KMS-11 (cell line): ENCODE data around the gene IL17C.

Source experiments
- H2AFZ ChIP-seq: fragments of 200-600 bp; sonication (generic); 2 replicates; pipeline ENCODE4 v1.6.1; 2016; ENCODE audit warnings: antibody characterized with exemption, mixed run types, low read depth
- H3K27ac ChIP-seq: fragments of 200-600 bp; sonication (generic); 2 replicates; pipeline ENCODE4 v1.6.1; 2016; ENCODE audit warnings: mild to moderate bottlenecking, mixed run types
- H3K27me3 ChIP-seq: fragments of 200-600 bp; sonication (generic); 2 replicates; pipeline ENCODE4 v1.6.1; 2017; ENCODE audit warnings: mild to moderate bottlenecking, low read depth, mixed run types, moderate library complexity; ENCODE audit not compliant: insufficient read depth
- H3K36me3 ChIP-seq: fragments of 200-600 bp; sonication (generic); 2 replicates; pipeline ENCODE4 v1.6.1; 2017; ENCODE audit warnings: mild to moderate bottlenecking, mixed run types; ENCODE audit not compliant: insufficient read depth
- H3K4me1 ChIP-seq: fragments of 200-600 bp; sonication (generic); 2 replicates; pipeline ENCODE4 v1.6.1; 2016; ENCODE audit warnings: mild to moderate bottlenecking, low read depth, mixed run types; ENCODE audit not compliant: poor library complexity, severe bottlenecking
- H3K4me2 ChIP-seq: fragments of 200-600 bp; sonication (generic); 2 replicates; pipeline ENCODE4 v1.7.0; 2016; ENCODE audit warnings: mild to moderate bottlenecking, mixed run types
- H3K4me3 ChIP-seq: fragments of 200-600 bp; sonication (generic); IDR thresholded peaks from 2 replicates; pipeline ENCODE4 v1.6.1; 2017; ENCODE audit warnings: low read depth, low read length, mixed read lengths; ENCODE audit not compliant: insufficient read depth
- H3K79me2 ChIP-seq: fragments of 200-600 bp; sonication (generic); 2 replicates; pipeline ENCODE4 v1.6.1; 2016; ENCODE audit warnings: low read depth, mixed run types; ENCODE audit not compliant: insufficient read depth
- H3K9ac ChIP-seq: fragments of 200-600 bp; sonication (generic); 2 replicates; pipeline ENCODE4 v1.6.1; 2016; ENCODE audit warnings: mild to moderate bottlenecking, mixed run types
- H4K20me1 ChIP-seq: fragments of 200-600 bp; sonication (generic); 2 replicates; pipeline ENCODE4 v1.6.1; 2016; ENCODE audit warnings: mild to moderate bottlenecking, mixed run types; ENCODE audit not compliant: insufficient read depth
- TF ChIP-seq, protein P1 (sequence below): fragments of 200-600 bp; sonication (generic); conservative IDR thresholded peaks from 2 replicates; pipeline ENCODE4 v1.6.1; 2017; ENCODE audit warnings: low read depth, mild to moderate bottlenecking, antibody characterized with exemption, low read length, moderate library complexity, mixed read lengths

IL17C gene

DNA sequence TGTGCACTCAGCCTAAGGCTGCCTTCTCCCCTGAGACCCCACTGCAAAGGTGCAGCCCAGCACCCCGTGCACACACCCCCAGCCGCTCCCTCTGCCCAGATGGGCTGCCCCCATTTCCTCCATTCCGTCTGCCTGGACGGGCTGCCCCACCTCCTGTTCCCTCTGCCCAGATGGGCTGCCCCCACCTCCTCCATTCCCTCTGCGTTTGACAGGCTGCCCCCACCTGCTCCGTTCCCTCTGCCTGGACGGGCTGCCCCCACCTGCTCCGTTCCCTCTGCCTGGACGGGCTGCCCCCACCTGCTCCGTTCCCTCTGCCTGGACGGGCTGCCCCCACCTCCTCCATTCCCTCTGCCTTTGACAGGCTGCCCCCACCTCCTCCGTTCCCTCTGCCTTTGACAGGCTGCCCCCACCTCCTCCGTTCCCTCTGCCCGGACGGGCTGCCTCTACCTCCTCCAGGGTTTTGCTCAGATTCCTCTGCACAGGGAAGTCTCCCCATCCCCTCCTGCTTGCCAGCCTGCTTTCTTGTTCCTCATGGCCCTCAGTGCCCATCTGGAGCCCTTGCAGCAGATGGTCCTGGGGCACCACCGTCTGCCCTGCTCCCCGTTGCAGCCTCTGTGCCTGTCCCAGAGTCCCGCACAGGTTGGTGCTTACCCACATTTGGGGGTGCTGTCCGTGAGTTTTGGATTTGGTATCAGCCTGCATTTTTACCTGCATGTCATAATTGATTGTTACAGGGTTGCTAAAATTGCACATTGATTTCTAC is 23.4 kb upstream of the IL17C start:
- TF ChIP-seq, protein P1, sequence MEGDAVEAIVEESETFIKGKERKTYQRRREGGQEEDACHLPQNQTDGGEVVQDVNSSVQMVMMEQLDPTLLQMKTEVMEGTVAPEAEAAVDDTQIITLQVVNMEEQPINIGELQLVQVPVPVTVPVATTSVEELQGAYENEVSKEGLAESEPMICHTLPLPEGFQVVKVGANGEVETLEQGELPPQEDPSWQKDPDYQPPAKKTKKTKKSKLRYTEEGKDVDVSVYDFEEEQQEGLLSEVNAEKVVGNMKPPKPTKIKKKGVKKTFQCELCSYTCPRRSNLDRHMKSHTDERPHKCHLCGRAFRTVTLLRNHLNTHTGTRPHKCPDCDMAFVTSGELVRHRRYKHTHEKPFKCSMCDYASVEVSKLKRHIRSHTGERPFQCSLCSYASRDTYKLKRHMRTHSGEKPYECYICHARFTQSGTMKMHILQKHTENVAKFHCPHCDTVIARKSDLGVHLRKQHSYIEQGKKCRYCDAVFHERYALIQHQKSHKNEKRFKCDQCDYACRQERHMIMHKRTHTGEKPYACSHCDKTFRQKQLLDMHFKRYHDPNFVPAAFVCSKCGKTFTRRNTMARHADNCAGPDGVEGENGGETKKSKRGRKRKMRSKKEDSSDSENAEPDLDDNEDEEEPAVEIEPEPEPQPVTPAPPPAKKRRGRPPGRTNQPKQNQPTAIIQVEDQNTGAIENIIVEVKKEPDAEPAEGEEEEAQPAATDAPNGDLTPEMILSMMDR = no peak
- no peak overlapping the region for H3K27ac ChIP-seq
- peaks cover 4% of the 10 kb centered on the region; the same call in 1 of the 2 replicates for H3K79me2 ChIP-seq
- no peak overlapping the region for H3K9ac ChIP-seq
- H2AFZ ChIP-seq = no peak overlapping the region
- H3K36me3 ChIP-seq = no peaks in the 10 kb centered on the region
- peaks cover 12% of the 10 kb centered on the region for H3K4me1 ChIP-seq
- no peak overlapping the region for H3K4me3 ChIP-seq
- H4K20me1 ChIP-seq = 0 out of 2 replicates have a peak, but pooled peaks cover 4% of the 10 kb centered on the region
- H3K4me2 ChIP-seq = no peak overlapping the region
- no peaks in the 10 kb centered on the region for H3K27me3 ChIP-seq

DNA sequence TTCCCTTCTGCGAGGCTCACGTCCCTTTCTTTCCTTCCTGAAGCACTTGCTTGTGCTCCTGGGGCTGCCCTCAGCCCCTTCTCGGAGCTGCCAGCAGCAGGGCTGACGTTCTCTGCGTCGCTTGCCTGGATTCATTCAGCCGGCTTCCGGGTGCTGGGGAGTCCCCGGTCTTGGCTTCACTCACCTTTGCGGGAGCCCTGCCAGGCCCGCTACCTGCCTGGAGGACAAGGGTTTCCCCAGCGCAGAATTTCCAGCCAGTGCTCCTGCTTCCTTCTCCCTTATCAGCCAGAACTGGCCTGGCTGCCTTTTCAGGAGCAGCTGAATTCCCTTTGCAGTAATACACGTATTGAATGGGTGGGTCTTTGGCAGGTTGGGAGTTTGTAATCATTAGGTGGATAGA is 22.1 kb upstream of the IL17C start:
- H2AFZ ChIP-seq = no peak overlapping the region
- H3K4me3 ChIP-seq = no peak overlapping the region
- peaks cover 4% of the 10 kb centered on the region; the same call in 1 of the 2 replicates for H3K79me2 ChIP-seq
- no peak overlapping the region for H3K4me2 ChIP-seq
- H3K36me3 ChIP-seq = no peaks in the 10 kb centered on the region
- no peak overlapping the region for H3K27ac ChIP-seq
- no peak overlapping the region for H3K9ac ChIP-seq
- TF ChIP-seq, protein P1 = no peak
- 0 out of 2 replicates have a peak, but pooled peaks cover 4% of the 10 kb centered on the region for H4K20me1 ChIP-seq
- H3K27me3 ChIP-seq = no peaks in the 10 kb centered on the region
- peaks cover 19% of the 10 kb centered on the region for H3K4me1 ChIP-seq

DNA sequence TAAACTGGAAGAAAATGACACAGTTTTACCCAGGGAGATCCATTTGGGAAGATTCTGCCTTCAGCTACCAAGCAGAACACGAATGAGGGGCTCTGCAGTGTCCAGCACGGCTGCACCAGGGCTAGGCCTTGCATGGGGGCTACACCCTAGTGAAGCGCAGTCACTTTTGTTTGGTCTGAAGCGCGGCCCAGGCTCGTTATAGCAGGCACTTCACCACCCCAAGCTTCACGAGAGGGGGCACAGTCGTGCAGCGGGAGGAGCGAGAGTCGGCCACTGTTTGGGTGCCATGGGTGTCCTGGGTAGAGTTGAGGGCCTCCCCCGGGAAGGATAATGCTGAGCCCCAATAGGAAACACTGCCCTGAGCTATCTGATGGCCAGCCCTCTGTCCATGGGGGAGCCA is 21.6 kb upstream of the IL17C start:
- H2AFZ ChIP-seq = no peak overlapping the region
- 0 out of 2 replicates have a peak, but pooled peaks cover 4% of the 10 kb centered on the region for H4K20me1 ChIP-seq
- TF ChIP-seq, protein P1 = no peak
- no peaks in the 10 kb centered on the region for H3K36me3 ChIP-seq
- H3K9ac ChIP-seq = no peak overlapping the region
- H3K79me2 ChIP-seq = peaks cover 4% of the 10 kb centered on the region; the same call in 1 of the 2 replicates
- no peak overlapping the region for H3K4me2 ChIP-seq
- no peak overlapping the region for H3K4me3 ChIP-seq
- H3K27ac ChIP-seq = no peak overlapping the region
- H3K4me1 ChIP-seq = peaks cover 19% of the 10 kb centered on the region
- H3K27me3 ChIP-seq = no peaks in the 10 kb centered on the region

DNA sequence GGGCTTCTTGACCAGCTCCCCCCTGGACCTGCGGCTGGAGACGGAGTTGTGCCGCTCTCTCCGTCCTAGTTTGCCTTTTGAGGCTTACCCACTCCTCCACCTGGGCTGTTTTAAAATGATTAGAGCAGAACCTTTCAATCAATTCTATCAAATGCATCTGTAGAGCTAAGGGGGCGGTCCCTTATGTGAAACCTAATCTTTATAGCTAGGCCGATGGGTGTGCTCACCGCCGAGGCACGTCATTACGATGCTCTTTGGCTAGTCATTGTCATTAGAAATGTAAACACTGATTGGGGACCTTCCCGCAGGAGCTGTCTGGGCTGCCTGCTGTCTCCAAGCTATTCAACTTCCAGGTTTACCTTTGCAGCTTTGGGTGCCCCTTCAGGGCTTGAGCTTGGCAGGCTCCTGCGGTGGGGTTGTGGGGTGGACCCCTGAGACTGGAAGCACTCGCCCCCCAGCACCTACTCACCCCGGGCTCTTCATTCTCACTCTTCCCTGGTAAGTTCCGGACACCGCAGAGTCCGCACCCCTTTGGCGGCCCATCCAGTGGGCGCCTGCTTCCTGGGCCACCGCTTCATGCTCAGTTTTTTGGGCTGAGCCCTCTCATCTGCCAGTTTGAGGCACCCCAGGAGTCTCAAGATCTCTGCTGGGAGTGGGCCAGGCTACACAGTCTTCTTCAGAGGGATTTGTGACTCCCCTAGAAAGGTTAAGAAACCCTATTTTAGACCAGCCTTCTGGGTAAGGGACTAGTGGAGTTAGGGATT is 20.9 kb upstream of the IL17C start:
- no peak overlapping the region for H3K9ac ChIP-seq
- H2AFZ ChIP-seq = no peak overlapping the region
- no peak overlapping the region for H3K4me3 ChIP-seq
- H3K79me2 ChIP-seq = peaks cover 4% of the 10 kb centered on the region; the same call in 1 of the 2 replicates
- H3K4me1 ChIP-seq = peaks cover 19% of the 10 kb centered on the region
- H3K4me2 ChIP-seq = no peak overlapping the region
- no peak overlapping the region for H3K27ac ChIP-seq
- TF ChIP-seq, protein P1 = no peak
- H3K27me3 ChIP-seq = no peaks in the 10 kb centered on the region
- no peaks in the 10 kb centered on the region; the same call in 1 of the 2 replicates for H3K36me3 ChIP-seq
- 0 out of 2 replicates have a peak, but pooled peaks cover 4% of the 10 kb centered on the region for H4K20me1 ChIP-seq
